Cortex of kidney (tissue), 1 donor: ENCODE results near the gene TMEM184A.

Source experiments
- DNase-seq: peaks from one replicate; lab custom pipeline; 2025; lab: John Stamatoyannopoulos, UW

The TMEM184A gene

DNA sequence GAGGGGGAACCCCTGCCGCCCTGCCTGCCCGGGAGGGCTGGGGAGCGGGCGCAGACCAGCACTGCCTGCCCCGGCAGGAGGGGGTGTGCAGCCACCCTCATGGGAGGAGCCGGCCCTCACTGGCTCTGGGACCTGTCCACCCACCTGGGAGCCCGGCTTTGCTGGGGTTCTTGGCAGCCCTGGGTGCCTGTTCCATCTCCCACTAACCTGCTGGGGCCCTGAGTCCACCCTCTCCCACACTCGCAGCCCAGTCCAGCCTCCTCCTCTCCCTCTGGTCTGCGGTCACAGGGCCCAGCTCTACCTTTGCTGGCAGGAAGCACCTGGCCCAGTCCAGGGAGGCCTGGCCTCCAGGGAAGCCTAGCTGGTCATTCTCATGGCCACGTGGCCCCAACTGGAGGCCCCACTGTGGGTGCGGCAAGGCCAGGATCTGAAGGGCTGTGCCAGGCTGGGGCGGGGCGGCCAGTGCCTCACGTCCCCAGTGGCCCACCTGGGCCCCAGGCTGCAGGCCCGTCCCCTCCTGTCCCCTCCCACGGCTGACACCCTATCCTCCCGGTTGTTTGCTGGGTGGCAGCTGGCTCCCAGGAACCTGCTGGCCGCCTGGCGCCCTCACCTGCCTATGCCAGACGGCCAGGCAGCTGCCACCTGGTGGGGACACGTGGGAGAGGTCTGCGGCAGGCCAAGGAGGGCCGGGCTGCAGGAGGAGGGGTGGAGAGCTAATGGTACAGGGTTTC lies at the start of gene TMEM184A:
Gene TMEM184A, minus strand, starts transcription at position 393 of the 731 bp plus-strand sequence. CDS start 721 bp downstream, outside the sequence.
- DNase-seq = no peak

DNA sequence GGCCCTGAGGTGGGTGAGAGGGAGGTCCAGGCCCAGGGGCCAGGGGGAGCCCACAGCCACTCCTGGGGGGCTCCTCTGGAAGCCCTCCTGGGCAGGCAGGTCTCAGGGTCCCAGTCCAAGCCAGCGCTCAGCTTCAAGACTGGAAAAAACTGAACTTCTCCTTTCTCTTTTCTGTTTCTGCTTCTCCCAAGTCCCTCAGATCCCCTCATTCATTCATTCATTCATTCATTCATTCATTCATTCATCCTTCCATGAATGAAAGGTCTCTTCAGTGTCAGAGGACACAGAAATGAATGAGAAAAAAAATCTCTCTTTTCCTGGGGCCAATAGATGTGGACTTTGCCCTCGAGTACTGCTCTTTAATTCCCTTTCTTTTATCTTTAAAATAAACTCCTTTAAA lies 48.4 kb upstream of the TMEM184A start:
- no peak for DNase-seq

DNA sequence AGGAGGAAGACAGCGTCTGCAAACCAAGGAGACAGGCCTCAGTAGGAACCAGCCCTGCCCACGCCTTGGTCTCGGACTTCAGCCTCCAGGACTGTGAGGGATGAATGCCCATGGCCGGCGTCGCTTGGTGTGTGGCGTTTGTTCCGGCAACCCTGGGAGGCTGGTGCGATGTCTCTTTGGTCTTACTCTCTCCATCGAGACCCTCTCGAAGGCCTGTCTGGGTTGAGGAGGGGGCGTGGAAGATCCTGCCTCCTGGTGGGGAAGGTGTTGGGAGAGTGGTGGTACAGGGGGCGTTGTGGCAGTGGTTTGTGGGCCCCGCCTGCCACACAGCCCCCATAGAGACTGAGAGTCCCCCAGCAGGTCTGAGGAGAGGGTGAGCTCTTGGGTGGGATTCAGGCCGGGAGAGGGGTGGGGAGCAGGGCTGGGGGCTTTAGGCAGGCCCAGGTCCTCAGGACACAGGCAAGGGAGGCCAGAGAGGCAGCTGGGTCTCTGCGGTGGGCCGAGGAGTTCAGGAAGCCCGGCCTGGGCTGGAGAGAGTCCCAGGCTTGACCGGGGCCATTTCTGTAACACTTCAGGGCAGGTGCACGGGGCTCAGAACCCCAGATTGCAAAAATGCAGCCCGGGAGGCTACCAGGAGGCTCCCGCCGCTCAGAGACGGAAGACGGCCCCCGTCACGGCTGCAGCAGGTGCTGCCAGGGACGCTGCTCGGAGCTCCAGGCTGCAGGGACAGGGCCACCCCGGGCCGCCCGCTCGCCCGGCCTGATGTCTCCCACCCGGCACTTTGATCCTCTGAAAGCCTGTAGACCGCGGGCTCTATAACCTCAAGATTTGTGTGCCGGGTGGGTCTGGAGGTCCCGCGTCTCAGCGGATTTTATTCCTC lies 47.6 kb upstream of the TMEM184A start:
- no peak for DNase-seq

DNA sequence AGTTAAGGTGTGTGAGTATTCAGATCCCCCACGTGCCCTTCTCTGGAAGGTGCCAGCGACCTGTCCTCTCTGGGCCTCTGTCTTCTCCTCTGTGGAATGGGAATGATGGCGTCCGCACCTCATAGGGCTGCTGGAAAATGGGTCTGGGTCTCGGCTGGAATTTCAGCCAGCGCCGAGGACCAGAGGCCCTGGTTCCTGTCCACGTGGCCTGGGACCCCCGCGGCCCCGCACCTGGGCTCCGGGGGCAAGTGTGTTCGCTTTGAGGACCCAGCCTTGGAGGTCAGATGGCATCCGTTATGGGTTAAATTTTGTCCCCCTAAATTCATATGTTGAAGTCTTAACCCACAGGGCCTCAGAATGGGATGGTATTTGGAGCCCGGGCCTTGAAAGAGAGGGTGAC lies 46.4 kb upstream of the TMEM184A start:
- DNase-seq = no peak

DNA sequence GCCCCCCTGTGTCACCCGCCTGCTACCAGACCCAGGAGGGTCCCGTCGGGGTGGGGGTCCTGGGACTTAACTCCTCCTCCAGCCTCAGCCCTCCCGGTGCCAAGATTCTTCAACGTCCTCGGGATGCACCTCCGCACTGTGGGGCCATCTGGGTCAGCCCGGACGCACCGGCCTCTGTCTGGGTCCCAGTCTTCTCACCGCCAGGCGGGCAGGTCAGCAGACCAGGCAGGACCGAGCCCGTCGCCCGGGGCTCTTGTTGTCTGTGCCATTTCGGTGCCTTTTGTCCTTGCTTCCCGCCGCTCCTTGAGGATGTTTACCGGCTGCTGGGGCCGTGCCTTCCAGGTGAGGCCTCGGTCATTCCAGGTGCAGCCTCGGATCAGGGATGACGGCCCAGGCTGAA lies 46.0 kb upstream of the TMEM184A start:
- DNase-seq = no peak

DNA sequence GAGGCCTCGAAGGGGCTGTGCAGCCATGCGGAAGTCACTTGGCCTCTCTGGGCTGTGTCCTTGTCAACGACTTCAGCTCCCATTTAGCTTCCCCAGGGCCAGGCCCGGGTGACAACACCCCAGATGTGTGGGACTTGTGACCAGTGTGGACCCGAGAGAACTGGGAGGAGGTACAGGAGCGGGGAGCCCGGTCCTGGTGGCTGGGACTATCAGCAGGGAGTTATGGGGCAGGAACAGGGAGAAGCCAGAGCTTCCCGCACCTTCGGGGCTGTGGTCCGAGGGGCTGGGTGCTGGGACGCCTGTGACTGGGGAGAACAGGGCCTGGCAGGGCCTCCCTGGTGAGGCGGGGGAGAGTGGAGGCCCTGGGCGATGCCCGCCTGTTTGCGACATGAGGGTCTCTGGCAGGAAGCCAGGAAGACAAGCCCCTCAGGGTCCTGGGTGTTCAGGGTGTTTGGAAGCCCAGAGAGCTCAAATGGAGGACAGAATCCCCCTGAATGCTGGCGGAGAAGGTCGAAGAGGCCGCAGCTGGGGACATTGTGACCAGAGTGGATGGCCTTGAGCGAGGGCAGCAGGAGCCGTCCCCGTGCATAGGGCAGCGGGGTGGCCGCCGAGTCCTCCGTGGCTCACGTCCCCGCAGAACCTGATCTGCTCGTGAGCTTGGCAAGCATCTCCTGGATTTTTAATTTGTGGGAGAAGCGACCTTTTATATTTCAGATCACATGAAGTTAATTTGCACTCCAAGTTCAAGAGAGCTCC lies 43.8 kb upstream of the TMEM184A start:
- DNase-seq = no peak

DNA sequence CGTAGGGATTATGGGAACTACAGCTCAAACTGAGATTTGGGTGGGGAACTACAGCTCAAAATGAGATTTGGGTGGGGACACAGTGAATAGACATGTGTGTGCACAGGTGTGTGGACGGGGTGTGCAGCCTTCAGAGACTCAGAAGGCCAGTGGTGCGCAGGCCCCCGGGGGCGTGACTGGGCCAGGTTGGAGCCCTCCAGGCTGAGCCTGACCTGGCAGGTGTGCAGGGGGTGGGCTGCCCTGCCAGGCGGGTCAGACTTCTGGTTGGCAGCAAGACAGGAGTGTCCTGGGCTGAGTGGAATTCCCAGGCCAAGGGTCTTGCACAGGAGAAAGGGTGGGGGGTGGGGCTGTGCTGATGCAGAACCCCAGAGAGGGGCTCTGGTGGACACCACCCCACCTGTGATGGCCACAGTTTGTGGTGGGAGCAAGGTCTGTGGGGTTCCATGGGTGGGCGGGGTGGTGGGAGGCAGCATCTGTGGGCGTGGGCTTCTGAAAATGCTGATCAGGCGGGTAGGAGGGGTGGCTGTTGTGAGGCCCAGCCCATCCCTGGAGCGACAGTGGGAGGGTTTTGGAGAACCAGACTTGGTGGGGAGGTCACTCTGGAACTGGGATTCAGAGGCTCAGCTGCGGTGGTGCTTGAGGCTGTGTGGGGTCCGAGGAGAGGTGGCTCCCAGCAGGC lies 43.1 kb upstream of the TMEM184A start:
- no peak for DNase-seq

DNA sequence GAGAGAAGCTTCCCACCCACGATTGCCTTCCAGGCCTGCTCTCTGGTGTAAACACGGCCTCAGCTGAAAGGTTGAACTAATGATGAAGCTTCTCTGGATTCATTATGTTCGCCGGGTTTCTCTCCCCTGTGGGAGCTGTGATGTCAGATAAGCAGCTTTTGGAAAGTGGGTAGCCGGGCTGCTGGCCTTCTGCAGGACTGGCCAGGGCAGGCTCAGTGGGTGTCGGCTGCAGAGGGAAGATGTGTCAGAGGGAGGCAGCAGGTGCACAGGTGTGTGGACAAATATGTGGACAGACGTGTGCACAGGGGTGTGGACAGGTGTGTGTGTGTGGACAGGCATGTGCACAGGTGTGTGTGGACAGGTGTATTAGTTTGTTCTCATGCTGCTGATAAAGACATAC lies 42.3 kb upstream of the TMEM184A start:
- DNase-seq = no peak

DNA sequence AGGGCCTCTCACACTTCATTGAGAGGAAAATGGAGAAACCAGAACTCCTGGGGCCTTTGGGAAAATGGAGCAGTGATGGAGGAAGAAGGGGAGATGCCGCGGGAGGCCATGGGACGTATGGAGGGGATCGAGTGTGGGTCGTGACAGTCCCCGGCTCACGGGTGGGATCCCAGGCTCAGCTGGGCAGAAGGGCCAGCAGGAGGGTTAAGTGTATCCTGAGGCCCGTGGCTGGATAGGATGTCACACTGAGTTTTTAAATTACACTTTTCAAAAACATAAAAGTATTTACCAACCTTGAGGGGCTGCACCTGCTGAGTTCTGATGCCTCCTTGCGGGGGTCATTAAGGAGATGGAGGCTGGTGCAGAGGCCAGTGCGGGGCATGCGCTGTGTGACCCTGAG lies 41.8 kb upstream of the TMEM184A start:
- no peak for DNase-seq

DNA sequence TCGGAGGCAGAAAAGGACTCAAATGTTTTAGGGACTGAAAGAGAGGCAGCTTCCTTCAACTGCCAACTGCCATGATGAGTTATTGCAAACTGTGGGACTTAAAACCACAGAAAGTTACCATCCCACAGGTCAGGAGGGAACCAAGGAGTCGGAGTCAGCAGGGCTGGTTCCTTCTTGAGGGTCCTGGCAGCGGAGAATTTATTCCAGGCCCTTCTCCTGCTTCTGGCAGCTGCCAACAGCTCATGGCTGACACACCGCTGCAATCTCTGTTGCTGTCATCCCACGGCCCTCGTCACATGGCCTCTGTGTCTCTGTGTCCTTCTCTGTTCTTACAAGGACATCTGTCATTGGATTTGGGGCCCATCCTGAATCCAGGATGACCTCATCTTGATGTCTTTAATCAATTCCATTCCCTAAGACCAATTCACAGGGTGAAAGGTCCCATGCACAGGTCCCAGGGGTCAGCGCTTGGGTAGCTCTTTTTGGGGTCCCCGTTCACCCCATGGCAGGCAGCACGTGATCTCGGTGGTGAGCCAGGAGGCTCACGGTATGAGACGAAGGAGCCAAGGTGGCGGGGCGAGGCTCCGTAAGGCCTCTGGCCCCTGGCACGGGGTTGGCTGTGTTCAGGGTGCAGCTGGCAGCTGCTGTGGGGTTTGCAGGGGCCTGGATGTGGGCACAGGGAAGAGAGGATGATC lies 41.2 kb upstream of the TMEM184A start:
- no peak for DNase-seq

DNA sequence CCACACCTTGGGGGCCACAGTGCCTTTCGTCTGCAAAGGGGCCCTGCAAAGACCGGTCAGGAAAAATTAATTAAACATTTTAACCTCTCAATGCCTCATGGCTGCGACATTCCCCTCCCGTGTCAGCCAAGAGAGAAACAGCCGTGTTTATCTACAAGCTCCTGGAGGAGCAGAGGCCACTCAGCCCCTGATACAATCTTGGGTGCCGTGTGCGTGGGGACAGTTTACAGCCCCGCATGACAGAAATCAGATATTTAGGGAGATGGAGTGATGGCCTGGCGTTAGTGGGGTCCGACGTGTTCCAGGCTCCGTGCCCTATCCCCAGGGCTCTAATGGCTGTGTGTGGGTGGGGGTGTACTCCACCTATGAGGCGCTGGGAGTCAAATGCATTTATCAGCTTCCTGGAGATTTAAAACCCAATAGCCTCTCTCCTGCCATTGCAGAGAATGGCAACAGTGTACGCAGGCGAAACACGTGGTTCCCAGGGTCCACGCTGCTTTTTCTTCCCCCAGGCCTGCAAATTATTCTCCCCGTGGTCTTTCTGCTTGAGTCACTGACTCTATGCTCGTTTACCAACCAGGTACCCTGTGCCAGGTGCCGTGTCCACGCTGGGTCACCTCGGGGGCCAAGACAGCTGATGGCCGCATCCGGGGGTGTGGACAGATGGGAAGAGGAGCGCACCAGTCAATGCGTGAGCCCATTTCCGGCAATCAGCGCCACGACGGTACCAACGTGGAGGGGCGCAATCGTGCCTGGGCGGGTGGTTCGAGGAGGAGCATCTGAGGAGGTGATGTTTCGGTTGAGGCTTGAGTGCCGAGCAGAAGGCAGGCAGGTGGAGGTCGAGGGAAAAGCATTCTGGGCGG lies 40.4 kb upstream of the TMEM184A start:
- no peak for DNase-seq

DNA sequence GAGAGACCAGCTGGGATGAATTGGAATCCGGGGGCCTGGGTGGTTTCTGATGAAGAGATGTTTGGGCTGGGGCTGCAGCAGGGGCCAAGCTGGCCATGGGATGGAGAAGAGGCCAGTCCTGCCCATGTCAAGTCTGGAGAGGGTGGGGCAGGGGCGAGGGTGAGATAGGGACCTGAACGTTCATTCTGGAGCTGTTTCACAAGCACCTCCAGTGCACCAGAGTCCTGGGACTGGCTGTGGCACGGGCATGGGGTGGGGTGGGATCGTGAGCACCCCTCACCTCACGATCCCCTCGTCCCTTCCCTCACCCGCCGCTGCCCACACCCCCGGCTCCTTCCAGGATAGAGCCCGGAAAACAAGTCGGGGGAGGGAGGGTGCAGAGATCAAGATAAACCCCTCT lies 39.6 kb upstream of the TMEM184A start:
- no peak for DNase-seq

DNA sequence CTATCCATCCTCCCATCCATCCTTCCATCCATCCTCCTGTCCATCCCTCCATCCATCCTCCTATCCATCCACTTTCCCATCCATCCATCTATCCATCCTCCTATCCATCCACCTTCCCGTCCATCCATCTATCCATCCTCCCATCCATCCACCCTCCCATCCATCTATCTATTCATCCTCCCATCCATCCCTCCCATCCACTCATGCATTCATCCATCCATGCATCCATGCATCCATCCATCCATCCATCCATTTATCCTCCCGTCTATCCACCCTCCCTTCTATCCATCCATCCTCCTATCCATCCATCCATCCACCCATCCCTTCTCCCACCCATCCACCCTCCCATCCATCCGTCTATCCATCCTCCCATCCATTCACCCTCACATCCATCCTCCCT lies 39.0 kb upstream of the TMEM184A start:
- DNase-seq = no peak

DNA sequence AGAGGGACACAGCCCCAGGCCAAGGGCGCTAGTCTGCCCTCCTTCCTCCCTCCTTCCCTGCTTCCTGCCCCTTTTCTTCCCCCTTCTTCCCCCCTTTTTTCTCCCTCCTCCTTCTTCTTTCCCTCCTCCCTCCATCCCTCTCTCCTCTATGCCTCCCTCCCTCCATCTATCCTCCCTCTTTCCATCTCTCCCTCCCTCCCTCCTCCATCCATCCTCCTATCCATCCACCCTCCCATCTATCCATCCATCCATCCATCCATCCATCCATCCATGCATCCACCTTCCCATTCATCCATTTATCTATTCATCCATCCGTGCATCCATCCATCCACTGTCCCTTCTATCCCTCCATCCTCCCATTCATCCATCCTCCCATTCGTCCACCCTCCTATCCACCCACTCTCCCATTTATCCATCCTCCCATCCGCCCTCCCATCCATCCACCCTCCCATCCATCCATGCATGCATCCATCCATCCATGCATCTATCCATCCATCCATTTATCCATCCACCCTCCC lies 38.0 kb upstream of the TMEM184A start:
- DNase-seq = no peak

DNA sequence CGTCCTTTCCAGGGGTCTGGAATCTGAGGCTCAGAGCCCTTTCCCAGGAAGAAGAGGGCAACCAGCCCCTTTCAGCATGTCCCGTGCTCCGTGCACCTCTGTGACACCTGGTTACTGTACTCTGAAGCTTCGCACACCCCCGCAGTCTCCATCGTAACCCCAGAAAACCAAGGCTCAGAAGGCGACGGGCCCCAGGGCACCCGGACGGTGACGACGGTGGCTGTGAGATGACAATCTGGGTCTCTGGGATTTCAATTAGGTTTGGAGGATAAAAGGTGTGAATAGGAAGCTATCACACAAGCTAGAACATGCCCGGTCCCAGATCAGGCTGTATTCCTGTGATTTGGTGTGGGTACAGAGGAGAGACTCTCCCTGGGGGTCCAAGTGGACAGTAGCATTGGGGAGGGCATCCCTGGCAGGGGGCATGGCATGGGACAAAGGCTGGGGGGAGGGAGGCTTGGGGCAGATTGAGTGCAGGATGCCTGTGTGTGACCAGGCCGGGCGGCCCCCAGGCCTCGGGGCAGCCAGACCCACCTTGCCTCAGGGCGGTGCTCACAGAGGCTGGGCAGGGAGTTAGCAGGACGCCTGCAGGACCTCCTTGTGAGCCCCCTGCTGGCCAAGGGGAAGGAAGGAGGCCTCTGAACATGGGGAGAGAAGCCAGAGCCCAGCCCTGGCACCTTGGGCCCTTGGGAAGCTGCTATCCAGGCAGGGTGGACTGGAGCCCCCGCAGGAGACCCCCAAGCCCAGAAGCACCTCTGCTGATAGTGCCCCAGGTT lies 37.3 kb upstream of the TMEM184A start:
- no peak for DNase-seq

DNA sequence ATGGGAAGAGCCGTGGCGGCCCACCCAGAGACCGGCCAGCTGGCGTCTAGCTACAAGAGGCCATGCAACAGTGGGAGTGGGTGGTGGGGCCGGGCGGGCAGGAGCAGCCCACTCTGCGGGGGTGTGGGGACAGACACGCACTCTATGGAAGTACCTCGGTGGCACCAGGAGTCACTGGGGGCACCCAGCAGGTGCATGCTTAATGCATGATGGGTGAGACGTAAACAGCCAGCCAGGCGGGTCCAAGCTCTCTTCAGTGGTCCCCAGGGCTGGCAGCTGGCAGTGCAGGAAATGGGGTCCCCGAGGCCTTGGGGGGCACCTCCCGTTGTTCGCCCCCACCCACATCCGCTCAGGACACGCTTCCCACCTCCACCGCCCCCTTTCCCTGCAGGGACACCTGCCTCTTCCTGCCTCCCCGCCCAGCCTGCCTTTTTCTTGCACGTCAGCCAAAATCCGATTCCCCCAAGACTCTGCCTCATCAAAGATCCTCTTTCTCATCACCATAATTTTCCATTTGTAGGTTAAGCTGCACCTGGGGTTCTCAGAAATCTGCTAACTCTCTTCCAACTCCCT lies 36.4 kb upstream of the TMEM184A start:
- DNase-seq = no peak

DNA sequence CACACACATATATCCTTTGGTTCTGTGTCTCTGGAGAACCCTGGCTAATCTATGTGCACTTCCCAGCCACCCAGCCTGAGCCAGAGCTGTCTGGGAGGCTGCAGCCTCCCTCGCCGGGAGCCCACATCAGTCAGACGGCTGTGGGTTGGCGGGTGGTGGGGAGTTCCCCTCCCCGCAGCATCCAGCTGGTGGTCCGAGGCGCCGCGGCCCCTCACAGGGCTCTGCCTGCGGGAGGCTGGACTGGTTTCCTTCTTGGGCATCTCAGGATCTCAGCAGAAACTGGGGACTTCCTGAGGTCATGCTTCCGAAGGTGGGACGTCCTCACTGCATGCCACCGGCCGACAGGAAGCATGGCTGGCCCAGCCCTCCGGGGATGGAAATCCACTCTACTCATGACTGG lies 35.9 kb upstream of the TMEM184A start:
- no peak for DNase-seq

DNA sequence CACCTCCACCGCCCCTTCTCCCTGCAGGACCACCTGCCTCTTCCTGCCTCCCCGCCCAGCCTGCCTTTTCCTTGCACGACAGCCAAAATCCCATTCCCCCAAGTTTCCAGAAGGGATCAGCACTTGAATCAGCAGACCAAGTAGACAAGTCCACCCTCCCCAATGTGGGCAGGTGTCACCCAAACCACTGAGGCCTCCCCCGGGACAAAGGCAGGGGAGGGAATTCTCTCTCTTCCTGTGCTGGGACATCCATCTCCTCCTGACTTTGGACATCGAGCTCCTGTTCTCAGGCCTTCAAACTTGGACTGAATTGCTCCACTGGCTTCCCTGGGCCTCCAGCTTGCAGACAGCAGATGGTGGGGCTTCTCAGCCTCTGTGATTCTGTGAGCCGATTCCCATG lies 35.4 kb upstream of the TMEM184A start:
- DNase-seq = no peak

DNA sequence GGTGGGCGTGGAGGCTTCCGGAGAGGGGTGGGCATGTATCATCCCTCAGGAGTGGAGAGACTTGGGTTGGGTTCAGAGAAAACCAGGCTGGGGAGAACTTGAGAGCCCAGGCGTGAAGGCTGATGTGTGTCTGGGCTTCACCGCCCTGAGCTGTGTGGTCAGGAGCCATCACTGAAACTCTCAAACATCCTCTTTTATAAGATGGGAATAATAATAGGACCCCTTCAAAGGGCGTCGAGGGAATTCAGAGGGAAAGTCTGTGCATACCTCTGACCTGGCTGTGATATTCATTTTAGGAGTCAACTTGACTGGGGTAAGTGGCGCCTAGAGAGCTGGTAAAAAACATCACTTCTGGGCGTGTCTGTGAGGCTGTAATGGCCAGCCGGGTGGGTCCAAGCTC lies 34.9 kb upstream of the TMEM184A start:
- DNase-seq = no peak
